Stimulated activated CD8-positive, alpha-beta memory T cell treated with anti-CD3 and anti-CD28 coated beads, Interleukin-15, amount 100 ng/mL, for 48 hours (primary cell): ENCODE measurements around the gene DENND2C.

ENCODE experiments used
- DNase-seq, 2 donors: peaks; one replicate each; pipeline ENCODE4 v3.0.0-alpha.2; 2020; ENCODE audit warnings: low read depth in 2 of 2

DENND2C gene

GRCh38 chr1:114547076-114547475 is 122.8 kb downstream of the DENND2C start:
- DNase-seq = no peak

GRCh38 chr1:114545796-114546195 is 124.1 kb downstream of the DENND2C start:
- no peak for DNase-seq

GRCh38 chr1:114545315-114545714 is 124.5 kb downstream of the DENND2C start:
- no peak for DNase-seq

- DNase-seq = no peak
Observed at GRCh38 chr1:114540821-114541220, 129.0 kb downstream of the DENND2C start.

GRCh38 chr1:114540272-114540671 is 129.6 kb downstream of the DENND2C start:
- DNase-seq = no peak

DNA sequence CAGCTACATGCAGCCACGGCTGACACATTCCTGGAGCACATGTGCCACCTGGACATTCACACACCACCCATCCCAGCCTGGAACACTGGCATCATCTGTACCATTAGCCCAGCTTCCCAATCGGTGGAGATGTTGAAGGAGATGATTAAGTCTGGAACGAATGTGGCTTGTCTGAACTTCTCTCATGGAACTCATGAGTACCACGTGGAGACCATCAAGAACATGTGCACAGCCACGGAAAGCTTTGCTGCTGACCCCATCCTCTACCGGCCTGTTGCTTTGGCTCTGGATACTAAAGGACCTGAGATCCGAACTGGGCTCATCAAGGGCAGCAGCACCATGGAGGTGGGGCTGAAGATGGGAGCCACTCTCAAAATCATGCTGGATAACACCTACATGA is 133.8 kb downstream of the DENND2C start:
- DNase-seq = no peak

DNA sequence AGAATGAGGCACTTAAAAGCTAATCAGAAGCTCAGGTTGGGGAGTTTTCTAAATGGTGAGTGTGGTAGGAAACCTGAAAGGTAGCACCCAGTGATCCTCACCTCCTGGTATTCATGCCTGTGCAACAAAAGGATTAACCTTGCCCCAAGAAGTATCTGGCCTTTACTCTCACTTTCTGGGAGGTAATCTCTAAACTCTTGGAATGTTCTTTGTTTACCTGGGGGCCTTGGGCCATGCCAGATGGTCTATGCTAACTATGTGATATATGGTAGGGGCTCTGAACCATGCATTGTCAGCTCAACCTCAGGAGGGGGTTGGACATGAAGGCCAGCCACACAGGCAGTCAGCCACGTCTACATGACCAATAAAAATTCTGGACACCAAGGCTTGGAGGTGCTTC is 134.4 kb downstream of the DENND2C start:
- DNase-seq = no peak
